GM21447 (cell line): ENCODE results near the gene MALT1.
"Not testable (repeated sequence)": the region's sequence is repeated elsewhere in the genome, so short reads cannot be mapped to it uniquely, and the experiment has no call there.

ENCODE experiments used
- ATAC-seq: cut with Tn5 transposase; IDR thresholded peaks from one replicate; pipeline ENCODE4 v1.9.1; 2021; ENCODE audit not compliant: unreplicated experiment

Gene MALT1, protein sequence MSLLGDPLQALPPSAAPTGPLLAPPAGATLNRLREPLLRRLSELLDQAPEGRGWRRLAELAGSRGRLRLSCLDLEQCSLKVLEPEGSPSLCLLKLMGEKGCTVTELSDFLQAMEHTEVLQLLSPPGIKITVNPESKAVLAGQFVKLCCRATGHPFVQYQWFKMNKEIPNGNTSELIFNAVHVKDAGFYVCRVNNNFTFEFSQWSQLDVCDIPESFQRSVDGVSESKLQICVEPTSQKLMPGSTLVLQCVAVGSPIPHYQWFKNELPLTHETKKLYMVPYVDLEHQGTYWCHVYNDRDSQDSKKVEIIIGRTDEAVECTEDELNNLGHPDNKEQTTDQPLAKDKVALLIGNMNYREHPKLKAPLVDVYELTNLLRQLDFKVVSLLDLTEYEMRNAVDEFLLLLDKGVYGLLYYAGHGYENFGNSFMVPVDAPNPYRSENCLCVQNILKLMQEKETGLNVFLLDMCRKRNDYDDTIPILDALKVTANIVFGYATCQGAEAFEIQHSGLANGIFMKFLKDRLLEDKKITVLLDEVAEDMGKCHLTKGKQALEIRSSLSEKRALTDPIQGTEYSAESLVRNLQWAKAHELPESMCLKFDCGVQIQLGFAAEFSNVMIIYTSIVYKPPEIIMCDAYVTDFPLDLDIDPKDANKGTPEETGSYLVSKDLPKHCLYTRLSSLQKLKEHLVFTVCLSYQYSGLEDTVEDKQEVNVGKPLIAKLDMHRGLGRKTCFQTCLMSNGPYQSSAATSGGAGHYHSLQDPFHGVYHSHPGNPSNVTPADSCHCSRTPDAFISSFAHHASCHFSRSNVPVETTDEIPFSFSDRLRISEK

GRCh38 chr18:58671111-58671631 lies at the start of gene MALT1:
TSS of gene MALT1 (plus strand) at chr18:58671465. CDS start at chr18:58671644, 179 bp downstream.
- peak; percentile 71 for ATAC-seq

GRCh38 chr18:58624011-58624410 lies 47.3 kb upstream of the MALT1 start:
- ATAC-seq: no peak

GRCh38 chr18:58625839-58626238 lies 45.4 kb upstream of the MALT1 start:
- ATAC-seq: no peak

DNA sequence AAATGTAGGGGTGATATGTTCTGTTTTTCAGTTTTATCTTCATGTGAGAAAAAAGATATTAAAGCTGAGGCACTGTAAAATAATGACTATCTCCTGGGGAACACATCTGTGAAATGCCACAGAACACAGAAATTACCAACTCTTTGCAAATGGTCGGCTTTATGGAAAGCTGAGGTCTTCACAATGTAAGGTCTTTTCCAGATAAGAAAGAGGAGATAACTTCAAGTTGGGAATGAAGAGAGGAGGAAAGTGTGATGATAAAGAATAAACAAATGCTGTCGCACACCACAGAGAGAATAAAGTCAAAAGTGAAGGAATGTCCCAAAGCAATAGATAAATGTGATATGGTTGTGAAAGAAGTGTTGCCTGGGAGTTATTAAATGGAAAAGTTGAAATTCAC lies 41.2 kb upstream of the MALT1 start:
- no peak for ATAC-seq

DNA sequence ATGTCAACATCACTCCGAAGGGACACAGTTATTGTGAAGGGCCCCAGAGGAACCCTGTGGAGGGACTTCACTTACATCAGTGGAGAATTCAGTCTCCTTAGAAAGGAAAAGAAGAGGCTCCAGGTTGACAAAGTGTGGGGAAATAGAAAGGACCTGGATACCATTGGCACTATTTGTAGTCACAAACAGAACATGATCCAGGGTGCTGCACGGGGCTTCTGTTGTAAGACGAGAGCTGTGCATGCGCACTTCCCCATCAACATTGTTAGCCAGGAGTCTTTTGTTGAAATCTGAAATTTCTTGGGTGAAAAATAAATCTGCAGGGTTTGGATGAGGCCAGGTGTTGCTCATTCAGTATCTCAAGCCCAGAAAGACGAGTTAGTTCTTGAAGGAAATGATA lies 40.0 kb upstream of the MALT1 start:
- ATAC-seq: no peak

GRCh38 chr18:58632552-58632951 lies 38.7 kb upstream of the MALT1 start:
- no peak for ATAC-seq

- ATAC-seq: no peak
Measured at GRCh38 chr18:58633874-58634273, 37.4 kb upstream of the MALT1 start.

DNA sequence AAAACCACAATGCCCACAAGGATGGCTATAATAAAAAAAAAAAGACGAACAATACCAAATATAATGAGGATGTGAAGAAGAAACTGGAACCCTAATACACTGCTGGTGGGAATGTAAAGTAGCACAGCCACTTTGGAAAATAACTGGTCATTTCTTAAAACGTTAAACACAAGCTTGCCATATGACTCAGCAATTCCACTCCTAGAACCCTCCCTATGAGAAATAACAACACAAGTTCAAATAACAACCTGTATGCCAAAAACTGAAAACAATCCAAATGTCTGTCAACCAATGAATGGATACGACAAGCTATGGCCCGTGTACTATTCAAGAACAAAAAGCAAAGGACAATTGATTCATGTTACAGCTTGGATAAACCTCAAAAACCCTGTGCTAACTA lies 35.4 kb upstream of the MALT1 start:
- ATAC-seq: no peak

GRCh38 chr18:58637197-58637596 lies 34.1 kb upstream of the MALT1 start:
- ATAC-seq: no peak

GRCh38 chr18:58637946-58638345 lies 33.3 kb upstream of the MALT1 start:
- no peak for ATAC-seq

DNA sequence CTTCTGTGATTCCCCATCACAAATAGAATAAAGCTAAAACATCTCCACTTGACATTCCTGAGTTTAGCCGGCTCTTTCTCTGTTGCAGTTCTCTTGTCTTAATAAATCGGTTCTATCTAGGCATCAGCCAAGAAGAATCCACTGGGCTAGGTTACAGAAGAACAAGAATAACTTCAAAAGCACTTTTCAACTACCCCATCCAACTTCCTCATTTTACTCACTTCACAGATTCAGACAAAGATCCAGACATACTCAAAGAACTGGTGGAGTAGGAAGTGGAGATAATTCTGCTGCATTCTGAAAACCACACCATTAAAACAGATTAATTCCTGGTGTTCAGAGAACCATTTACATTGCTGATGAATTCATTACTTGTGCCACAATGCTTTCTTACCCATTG lies 32.8 kb upstream of the MALT1 start:
- no peak for ATAC-seq

GRCh38 chr18:58639237-58639636 lies 32.0 kb upstream of the MALT1 start:
- ATAC-seq: no peak

GRCh38 chr18:58639751-58640427 lies 31.4 kb upstream of the MALT1 start:
- ATAC-seq: no peak

DNA sequence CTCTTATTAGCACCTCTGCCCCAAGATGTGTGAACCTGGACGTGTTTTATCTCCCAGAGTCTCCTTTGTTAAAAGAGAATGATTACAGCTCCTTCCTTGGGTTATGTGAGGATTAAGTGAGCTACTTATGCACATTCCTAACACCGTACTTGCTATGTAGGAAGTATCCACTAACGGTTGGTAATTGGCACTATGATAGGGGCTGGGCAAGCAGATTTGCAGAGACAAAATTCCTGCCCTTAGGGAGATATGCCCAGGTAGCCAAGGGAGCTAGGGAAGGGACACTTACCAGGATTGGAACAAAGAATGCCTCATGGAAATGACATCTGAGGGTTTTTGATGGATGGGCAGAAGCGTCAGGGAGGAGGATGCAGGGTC lies 30.8 kb upstream of the MALT1 start:
- no peak for ATAC-seq

DNA sequence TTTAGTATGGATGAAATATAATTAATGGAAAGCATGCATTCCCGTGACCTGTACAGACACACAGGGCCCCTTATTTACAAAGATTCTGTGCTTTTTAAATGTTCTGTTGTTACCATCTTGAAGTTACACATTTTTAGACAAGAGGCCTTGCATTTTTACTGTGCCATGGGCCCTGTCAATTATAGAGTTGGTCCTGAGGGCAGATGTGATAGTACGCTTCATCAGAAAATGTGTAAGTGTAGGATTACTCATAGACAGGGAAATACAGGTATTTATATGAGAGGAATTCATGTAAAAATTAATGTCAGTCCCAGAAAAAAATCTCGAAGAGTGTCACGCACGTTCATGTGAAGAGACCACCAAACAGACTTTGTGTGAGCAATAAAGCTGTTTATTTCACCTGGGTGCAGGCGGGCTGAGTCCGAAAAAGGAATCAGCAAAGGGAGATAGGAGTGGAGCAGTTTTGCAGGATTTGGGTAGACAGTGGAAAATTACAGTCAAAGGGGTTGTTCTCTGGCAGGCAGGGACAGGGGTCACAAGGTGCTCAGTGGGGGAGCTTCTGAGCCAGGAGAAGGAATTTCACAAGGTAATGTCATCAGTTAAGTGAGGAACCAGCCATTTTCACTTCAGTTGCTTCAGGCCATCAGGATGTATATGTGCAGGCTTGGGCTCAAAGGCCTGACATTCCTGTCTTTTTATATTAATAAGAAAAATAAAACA lies 30.2 kb upstream of the MALT1 start:
- ATAC-seq: no peak

DNA sequence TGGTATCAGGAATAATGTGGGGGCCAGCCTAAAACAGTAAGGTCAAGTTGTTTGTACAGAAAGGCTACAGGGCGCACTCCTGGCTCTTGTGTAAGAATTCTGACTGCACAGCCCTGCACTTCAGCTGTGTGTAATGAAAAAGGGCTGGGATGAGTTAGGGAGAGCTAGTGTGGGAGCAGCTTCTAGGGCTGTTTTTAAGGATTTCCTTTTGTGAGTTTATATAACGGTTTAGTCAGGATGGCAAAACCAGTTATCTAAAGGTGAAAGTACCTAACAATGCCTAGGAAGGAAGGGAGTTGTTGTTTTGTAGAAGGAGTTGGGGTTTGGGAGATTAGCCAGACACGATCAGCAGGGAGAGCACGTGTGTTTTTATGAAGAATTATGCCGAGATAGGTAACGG lies 27.7 kb upstream of the MALT1 start:
- ATAC-seq: not testable (repeated sequence)

DNA sequence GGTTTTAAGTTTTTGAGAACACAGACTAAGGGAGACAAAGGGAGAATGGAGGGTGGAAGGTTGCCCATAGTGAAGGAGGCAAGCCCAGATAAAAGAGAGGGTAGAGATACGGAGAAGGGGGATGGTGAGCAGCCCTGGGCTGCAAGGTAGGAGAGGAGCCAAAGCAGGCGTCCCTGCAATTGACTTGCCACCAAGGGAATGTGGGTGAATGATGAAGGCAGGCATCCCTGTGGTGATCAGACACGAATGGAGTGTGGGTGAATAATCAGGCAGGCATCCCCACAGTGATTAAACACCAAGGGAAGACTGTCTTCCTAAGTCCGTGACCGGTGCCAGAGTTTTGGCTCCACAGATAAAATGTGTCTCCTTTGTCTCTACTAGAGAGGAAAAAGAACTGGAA lies 25.9 kb upstream of the MALT1 start:
- ATAC-seq: no peak

DNA sequence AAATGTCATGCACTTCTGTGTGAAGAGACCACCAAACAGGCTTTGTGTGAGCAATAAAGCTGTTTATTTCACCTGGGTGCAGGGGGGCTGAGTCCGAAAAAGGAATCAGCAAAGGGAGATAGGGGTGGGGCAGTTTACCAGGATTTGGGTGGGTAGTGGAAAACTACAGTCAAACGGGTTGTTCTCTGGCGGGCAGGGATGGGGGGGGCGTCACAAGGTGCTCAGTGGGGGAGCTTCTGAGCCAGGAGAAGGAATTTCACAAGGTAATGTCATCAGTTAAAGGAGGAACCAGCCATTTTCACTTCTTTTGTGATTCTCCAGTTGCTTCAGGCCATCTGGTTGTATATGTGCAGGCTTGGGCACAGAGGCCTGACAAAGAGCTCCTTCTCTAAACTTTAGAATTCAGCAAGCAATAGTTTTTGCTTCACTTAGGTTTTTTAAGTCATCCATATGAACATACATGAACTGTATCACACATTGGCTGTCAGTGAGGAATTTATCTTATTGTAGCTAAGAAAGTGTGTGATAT lies 24.9 kb upstream of the MALT1 start:
- no peak for ATAC-seq

DNA sequence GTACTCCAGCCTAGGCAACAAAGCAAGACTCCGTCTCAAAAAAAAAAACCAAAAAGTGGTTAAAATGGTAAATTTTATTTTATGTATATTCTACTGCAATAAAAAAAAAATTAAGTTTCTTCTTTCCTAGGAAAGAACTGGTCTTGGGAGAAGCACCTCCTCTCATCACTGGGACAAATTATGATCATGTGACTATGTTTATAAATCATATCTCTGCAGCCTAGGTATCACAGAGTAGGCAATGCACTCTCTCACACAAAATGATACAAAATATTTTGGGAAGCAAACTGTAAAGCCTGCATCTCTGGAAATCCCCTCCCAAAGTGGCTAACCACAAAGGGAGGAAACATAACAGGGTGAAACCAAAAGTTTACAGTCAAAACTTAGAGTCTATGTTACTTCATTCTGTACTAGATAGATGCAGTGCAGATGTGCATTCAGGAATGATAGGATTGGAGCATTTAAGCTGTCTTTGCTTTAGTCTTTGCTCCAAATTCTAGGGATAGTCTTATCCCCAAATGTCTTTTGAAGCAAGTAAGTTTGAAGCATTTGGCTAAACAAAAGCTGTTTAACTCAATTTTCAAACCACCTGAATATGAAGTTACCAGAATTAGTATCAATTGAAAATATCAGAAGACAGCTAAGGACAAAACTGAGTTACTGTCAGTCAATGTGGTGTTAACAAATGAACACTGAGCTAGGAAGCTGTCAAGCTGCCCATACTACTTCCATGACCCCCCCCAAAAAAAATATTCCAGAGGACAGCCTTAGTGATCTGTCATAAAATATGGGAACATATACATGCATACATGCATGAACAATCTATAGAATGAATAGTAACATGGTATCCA lies 21.1 kb upstream of the MALT1 start:
- ATAC-seq: peak; percentile 92

GRCh38 chr18:58650830-58651229 lies 20.4 kb upstream of the MALT1 start:
- not testable (repeated sequence) for ATAC-seq
